GM23338 (cell line): Measurements from ENCODE around the gene BMPR2. TPM values are rescaled to one million over a fixed set of nuclear protein-coding genes. Genes with fewer than 3 reads are reported as not detected.

Experiments used
- ATAC-seq: fragments of 200-7000 bp; cut with Tn5 transposase; 3 replicates; pipeline ENCODE4 v1.9.1; 2020
- DNase-seq: peaks from one replicate; pipeline ENCODE4 v3.0.0-alpha.2; 2015; ENCODE audit warnings: low spot score
- H2AFZ ChIP-seq: fragments of 200-600 bp; sonication (generic); 2 replicates; pipeline ENCODE4 v1.8.0; 2016; ENCODE audit warnings: antibody characterized with exemption, mild to moderate bottlenecking, moderate library complexity
- H3F3A ChIP-seq: fragments of 200-600 bp; sonication (generic); replicated peaks from 2 replicates; pipeline ENCODE4 v1.8.0; 2017; ENCODE audit warnings: antibody characterized with exemption, mixed run types, low read depth
- H3K27ac ChIP-seq: fragments of 200-600 bp; sonication (generic); 2 replicates; pipeline ENCODE4 v1.6.1; 2016; ENCODE audit warnings: low read depth
- H3K27me3 ChIP-seq: fragments of 200-600 bp; sonication (generic); 2 replicates; pipeline ENCODE4 v1.8.0; 2016; ENCODE audit warnings: mild to moderate bottlenecking, mixed run types, moderate library complexity; ENCODE audit not compliant: insufficient read depth
- H3K36me3 ChIP-seq: fragments of 200-600 bp; sonication (generic); 2 replicates; pipeline ENCODE4 v1.8.0; 2016; ENCODE audit warnings: mild to moderate bottlenecking; ENCODE audit not compliant: insufficient read depth
- H3K4me1 ChIP-seq: fragments of 200-600 bp; sonication (generic); 2 replicates; pipeline ENCODE4 v1.8.0; 2016; ENCODE audit warnings: mild to moderate bottlenecking, moderate library complexity; ENCODE audit not compliant: insufficient read depth
- H3K4me2 ChIP-seq: fragments of 200-600 bp; sonication (generic); 2 replicates; pipeline ENCODE4 v1.7.1; 2017; ENCODE audit warnings: mixed run types
- H3K4me3 ChIP-seq: fragments of 200-600 bp; sonication (generic); 2 replicates; pipeline ENCODE4 v1.6.1; 2016; ENCODE audit warnings: mixed run types
- H3K79me2 ChIP-seq: fragments of 200-600 bp; sonication (generic); replicated peaks from 2 replicates; pipeline ENCODE4 v1.8.0; 2017; ENCODE audit warnings: mild to moderate bottlenecking; ENCODE audit not compliant: insufficient read depth
- H3K9me2 ChIP-seq: fragments of 200-600 bp; sonication (generic); 2 replicates; pipeline ENCODE4 v1.8.0; 2017; ENCODE audit not compliant: insufficient read depth
- H4K20me1 ChIP-seq: fragments of 200-600 bp; sonication (generic); replicated peaks from 2 replicates; pipeline ENCODE4 v1.8.0; 2017; ENCODE audit warnings: mild to moderate bottlenecking; ENCODE audit not compliant: insufficient read depth
- H3K27ac Mint-ChIP-seq: 2 replicates; pipeline ENCODE4 v1.8.0; 2020; ENCODE audit warnings: inconsistent platforms, mild to moderate bottlenecking, moderate library complexity, mixed read lengths
- H3K27me3 Mint-ChIP-seq: 3 replicates; pipeline ENCODE4 v1.8.0; 2022; ENCODE audit warnings: low read depth, mild to moderate bottlenecking, moderate library complexity, mixed read lengths, inconsistent platforms; ENCODE audit not compliant: insufficient read depth, poor library complexity
- H3K36me3 Mint-ChIP-seq: 3 replicates; pipeline ENCODE4 v1.8.0; 2021; ENCODE audit warnings: low read depth, mild to moderate bottlenecking, inconsistent platforms, moderate library complexity, mixed read lengths
- H3K4me1 Mint-ChIP-seq: 3 replicates; pipeline ENCODE4 v1.8.0; 2020; ENCODE audit warnings: mild to moderate bottlenecking, inconsistent platforms, mixed read lengths
- H3K4me3 Mint-ChIP-seq: 3 replicates; pipeline ENCODE4 v1.8.0; 2021; ENCODE audit warnings: moderate library complexity, mild to moderate bottlenecking, inconsistent platforms, mixed read lengths
- H3K9me3 Mint-ChIP-seq: 3 replicates; pipeline ENCODE4 v1.8.0; 2020; ENCODE audit warnings: moderate library complexity, mild to moderate bottlenecking, inconsistent platforms, mixed read lengths
- CREB1 ChIP-seq: fragments of 250-450 bp; sonication (Bioruptor Pico); IDR thresholded peaks from 2 replicates; pipeline ENCODE4 v1.5.0; 2020; ENCODE audit warnings: low read depth, mild to moderate bottlenecking, moderate library complexity
- CTCF ChIP-seq, 2 experiments: fragments of 200-600 bp in 1 of 2; sonication (generic) in 1 of 2; conservative IDR thresholded peaks; 2 replicates each; pipeline versions ENCODE4 v1.5.1 to v1.6.1; 2016 to 2017; ENCODE audit warnings: antibody characterized with exemption in 2 of 2, low read depth in 2 of 2, mild to moderate bottlenecking in 2 of 2, moderate library complexity in 1 of 2
- ETS1 ChIP-seq: IDR thresholded peaks from 2 replicates; pipeline ENCODE4 v1.6.1; 2016; ENCODE audit warnings: antibody characterized with exemption
- EZH2 ChIP-seq: fragments of 200-600 bp; sonication (generic); IDR thresholded peaks from one replicate; pipeline ENCODE4 v1.8.0; 2017; ENCODE audit warnings: antibody characterized with exemption, mild to moderate bottlenecking, low read depth; ENCODE audit not compliant: unreplicated experiment
- EZH2phosphoT487 ChIP-seq: fragments of 200-600 bp; sonication (generic); IDR thresholded peaks from one replicate; pipeline ENCODE4 v1.8.1; 2018; ENCODE audit warnings: antibody characterized with exemption; ENCODE audit not compliant: unreplicated experiment
- JUNB ChIP-seq: IDR thresholded peaks from one replicate; pipeline ENCODE4 v1.6.1; 2016; ENCODE audit warnings: antibody characterized with exemption; ENCODE audit not compliant: unreplicated experiment
- NANOG ChIP-seq: IDR thresholded peaks from 2 replicates; pipeline ENCODE4 v1.6.1; 2016; ENCODE audit warnings: antibody characterized with exemption, borderline replicate concordance
- POLR2AphosphoS5 ChIP-seq: IDR thresholded peaks from 2 replicates; pipeline ENCODE4 v1.6.1; 2016; ENCODE audit warnings: antibody characterized with exemption, low read depth
- REST ChIP-seq: IDR thresholded peaks from one replicate; pipeline ENCODE4 v1.6.1; 2018; ENCODE audit warnings: antibody characterized with exemption; ENCODE audit not compliant: unreplicated experiment
- STAT1 ChIP-seq: IDR thresholded peaks from one replicate; pipeline ENCODE4 v1.6.1; 2016; ENCODE audit warnings: antibody characterized with exemption; ENCODE audit not compliant: unreplicated experiment
- ZNF114 ChIP-seq: fragments of 250-450 bp; sonication (Bioruptor Pico); IDR thresholded peaks from 2 replicates; pipeline ENCODE4 v1.5.0; 2020; ENCODE audit warnings: mild to moderate bottlenecking, moderate library complexity
- ZNF331 ChIP-seq: fragments of 250-450 bp; sonication (Bioruptor Pico); IDR thresholded peaks from 2 replicates; pipeline ENCODE4 v1.5.0; 2020; ENCODE audit warnings: low read depth, mild to moderate bottlenecking, moderate library complexity
- ZNF462 ChIP-seq: fragments of 250-450 bp; sonication (Bioruptor Pico); IDR thresholded peaks from 2 replicates; pipeline ENCODE4 v1.5.0; 2020; ENCODE audit warnings: mild to moderate bottlenecking, moderate library complexity
- polyA plus RNA-seq: library from polyadenylated mRNA; unstranded; fragments of >200 nt; fragmentation: Nextera tagmentation; extraction: Ambion mirVana; gene quantifications from 2 replicates; pipeline ENCODE4 v1.2.1, GENCODE V29; 2016
- total RNA-seq: library from RNA; depleted of rRNA; stranded (reverse); fragments of >200 nt; shearing (Covaris generic); gene quantifications from 2 replicates; pipeline ENCODE4 v1.2.3, GENCODE V29; 2014

BMPR2 gene
- total and polyA plus RNA-seq, 2 experiments from 2014 or later = 6.7 to 21.6 TPM

GRCh38 chr2:202406445-202406978 lies 30.4 kb downstream of the BMPR2 start:
- no peaks in the 10 kb centered on the region for H3K9me3 Mint-ChIP-seq
- no peak for TF ChIP-seq EZH2
- no peak for TF ChIP-seq CTCF (conservative IDR thresholded peaks at IDR 0.05; ENCODE audit: low read depth in 2 of 2)
- TF ChIP-seq EZH2phosphoT487 = no peak
- TF ChIP-seq ETS1 = no peak
- TF ChIP-seq JUNB = no peak
- no peak for TF ChIP-seq ZNF462 (CRISPR knock-in tag)
- TF ChIP-seq NANOG = no peak
- no peak for TF ChIP-seq ZNF114 (CRISPR knock-in tag)
- no peak for TF ChIP-seq ZNF331
- no peak for TF ChIP-seq POLR2AphosphoS5
- TF ChIP-seq STAT1 = no peak
- TF ChIP-seq CREB1 (CRISPR knock-in tag) = no peak
- TF ChIP-seq REST = no peak
- no peak overlapping the region; the same call in 1 of the 2 replicates for H3K27ac ChIP-seq
- no peak overlapping the region for H2AFZ ChIP-seq
- H3K4me1 ChIP-seq = peaks cover 13% of the 10 kb centered on the region
- no peak overlapping the region for H3K27ac Mint-ChIP-seq
- H3K36me3 ChIP-seq = no peaks in the 10 kb centered on the region; the same call in 1 of the 2 replicates
- peaks cover 3% of the 10 kb centered on the region; the same call in 1 of the 3 replicates for H3K36me3 Mint-ChIP-seq
- no peak overlapping the region for H3K4me2 ChIP-seq
- H3K4me3 ChIP-seq = no peak overlapping the region
- peaks cover 95% of the 10 kb centered on the region for H3K79me2 ChIP-seq
- no peak for DNase-seq
- H3K4me3 Mint-ChIP-seq = no peak overlapping the region
- H3F3A ChIP-seq = no peaks in the 10 kb centered on the region
- H3K27me3 Mint-ChIP-seq = no peaks in the 10 kb centered on the region
- peaks cover 8% of the 10 kb centered on the region; the same call in 2 of the 3 replicates for H3K4me1 Mint-ChIP-seq
- no peaks in the 10 kb centered on the region for H3K27me3 ChIP-seq
- H3K9me2 ChIP-seq = no peaks in the 10 kb centered on the region
- H4K20me1 ChIP-seq = peaks cover 12% of the 10 kb centered on the region; the same call in 1 of the 2 replicates
- ATAC-seq = no peak
